Measurements from ENCODE around the gene TOMM20.

GRCh38 chr1:235088430-235088829, 40.2 kb downstream of the TOMM20 start:
- TF ChIP-seq CTCF (IDR thresholded peaks at IDR 0.05 in 2 of 3, conservative IDR thresholded peaks at IDR 0.05 in 1 of 3; ENCODE audit: borderline replicate concordance in 1 of 3, insufficient read depth in 1 of 3, low read depth in 2 of 3, low read length in 2 of 3), result no peak
- TF ChIP-seq TCF7L2 (IDR thresholded peaks at IDR 0.05; ENCODE audit: borderline replicate concordance, extremely low read depth, insufficient read depth, insufficient read length), result no peak
- TF ChIP-seq, protein P1, sequence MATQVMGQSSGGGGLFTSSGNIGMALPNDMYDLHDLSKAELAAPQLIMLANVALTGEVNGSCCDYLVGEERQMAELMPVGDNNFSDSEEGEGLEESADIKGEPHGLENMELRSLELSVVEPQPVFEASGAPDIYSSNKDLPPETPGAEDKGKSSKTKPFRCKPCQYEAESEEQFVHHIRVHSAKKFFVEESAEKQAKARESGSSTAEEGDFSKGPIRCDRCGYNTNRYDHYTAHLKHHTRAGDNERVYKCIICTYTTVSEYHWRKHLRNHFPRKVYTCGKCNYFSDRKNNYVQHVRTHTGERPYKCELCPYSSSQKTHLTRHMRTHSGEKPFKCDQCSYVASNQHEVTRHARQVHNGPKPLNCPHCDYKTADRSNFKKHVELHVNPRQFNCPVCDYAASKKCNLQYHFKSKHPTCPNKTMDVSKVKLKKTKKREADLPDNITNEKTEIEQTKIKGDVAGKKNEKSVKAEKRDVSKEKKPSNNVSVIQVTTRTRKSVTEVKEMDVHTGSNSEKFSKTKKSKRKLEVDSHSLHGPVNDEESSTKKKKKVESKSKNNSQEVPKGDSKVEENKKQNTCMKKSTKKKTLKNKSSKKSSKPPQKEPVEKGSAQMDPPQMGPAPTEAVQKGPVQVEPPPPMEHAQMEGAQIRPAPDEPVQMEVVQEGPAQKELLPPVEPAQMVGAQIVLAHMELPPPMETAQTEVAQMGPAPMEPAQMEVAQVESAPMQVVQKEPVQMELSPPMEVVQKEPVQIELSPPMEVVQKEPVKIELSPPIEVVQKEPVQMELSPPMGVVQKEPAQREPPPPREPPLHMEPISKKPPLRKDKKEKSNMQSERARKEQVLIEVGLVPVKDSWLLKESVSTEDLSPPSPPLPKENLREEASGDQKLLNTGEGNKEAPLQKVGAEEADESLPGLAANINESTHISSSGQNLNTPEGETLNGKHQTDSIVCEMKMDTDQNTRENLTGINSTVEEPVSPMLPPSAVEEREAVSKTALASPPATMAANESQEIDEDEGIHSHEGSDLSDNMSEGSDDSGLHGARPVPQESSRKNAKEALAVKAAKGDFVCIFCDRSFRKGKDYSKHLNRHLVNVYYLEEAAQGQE (IDR thresholded peaks at IDR 0.05; ENCODE audit: low read depth), result no peak
- no peak for TF ChIP-seq POLR2A (IDR thresholded peaks at IDR 0.05; ENCODE audit: borderline replicate concordance, extremely low read depth, insufficient read depth, insufficient read length)
- no peak for TF ChIP-seq CEBPB (IDR thresholded peaks at IDR 0.05; ENCODE audit: low read depth)
- TF ChIP-seq ZNF274 (IDR thresholded peaks at IDR 0.05; ENCODE audit: low read depth, low read length), result no peak
- TF ChIP-seq EZH2 (IDR thresholded peaks at IDR 0.05), result no peak
- TF ChIP-seq SIN3A (IDR thresholded peaks at IDR 0.05; ENCODE audit: low read depth), result no peak
- no peak for TF ChIP-seq SP1 (IDR thresholded peaks at IDR 0.05; ENCODE audit: low read depth)
- no peak for TF ChIP-seq ZBTB33 (IDR thresholded peaks at IDR 0.05; ENCODE audit: extremely low read depth, insufficient replicate concordance, low read length)
- TF ChIP-seq EGR1 (IDR thresholded peaks at IDR 0.05; ENCODE audit: low read depth), result no peak
- TF ChIP-seq RAD21 (IDR thresholded peaks at IDR 0.05; ENCODE audit: low read depth), result no peak
- no peak for TF ChIP-seq EZH2phosphoT487 (IDR thresholded peaks at IDR 0.05; ENCODE audit: borderline replicate concordance)
